H1 (cell line): ENCODE data around the gene ZNF446. TPM values are rescaled to one million over a fixed set of nuclear protein-coding genes. Genes with fewer than 3 reads are reported as not detected.

ENCODE experiments used
- SAP30 ChIP-seq: fragments of 300-600 bp; sonication (generic); IDR thresholded peaks from 2 replicates; pipeline ENCODE4 v1.7.1; 2012; ENCODE audit warnings: low read length, moderate library complexity, mild to moderate bottlenecking, inconsistent platforms; ENCODE audit not compliant: insufficient read depth, insufficient replicate concordance
- TAF7 ChIP-seq: optimal IDR thresholded peaks from 2 replicates; pipeline ENCODE3; 2011; ENCODE audit warnings: low read depth, mild to moderate bottlenecking, inconsistent platforms, low read length, moderate library complexity, borderline replicate concordance
- polyA plus RNA-seq, 7 experiments: library from polyadenylated mRNA; depleted of rRNA in 3 of 7; stranded (reverse) in 5 of 7; unstranded in 2 of 7; fragments of >200 nt in 5 of 7; fragments of 200-250 nt in 2 of 7; gene quantifications; 1 replicate in 5 of 7; 2 replicates in 1 of 7; 4 replicates in 1 of 7; pipeline versions ENCODE4 v1.2.1 to v1.2.3, GENCODE V29; 2011 to 2013; ENCODE audit warnings: missing spikeins in 2 of 7, mixed read lengths in 2 of 7
- total RNA-seq: library from RNA; stranded (reverse); fragmentation: NEBNext Ultra II Directional; extraction: Animal tissue kit (Norgen Biotek cat#: 25700); gene quantifications from 2 replicates; pipeline ENCODE4 v1.2.1, GENCODE V29; 2021
- TF ChIP-seq, protein P1 (sequence below): IDR thresholded peaks from 2 replicates; pipeline ENCODE4 v1.6.1; 2012; ENCODE audit warnings: low read length, inconsistent platforms

Gene ZNF446
- total and polyA plus RNA-seq, 2 of the 8 experiments (the other 6 are each of a cell fraction or from before 2014, with no cell fraction given): 4.1 to 5.5 TPM

DNA sequence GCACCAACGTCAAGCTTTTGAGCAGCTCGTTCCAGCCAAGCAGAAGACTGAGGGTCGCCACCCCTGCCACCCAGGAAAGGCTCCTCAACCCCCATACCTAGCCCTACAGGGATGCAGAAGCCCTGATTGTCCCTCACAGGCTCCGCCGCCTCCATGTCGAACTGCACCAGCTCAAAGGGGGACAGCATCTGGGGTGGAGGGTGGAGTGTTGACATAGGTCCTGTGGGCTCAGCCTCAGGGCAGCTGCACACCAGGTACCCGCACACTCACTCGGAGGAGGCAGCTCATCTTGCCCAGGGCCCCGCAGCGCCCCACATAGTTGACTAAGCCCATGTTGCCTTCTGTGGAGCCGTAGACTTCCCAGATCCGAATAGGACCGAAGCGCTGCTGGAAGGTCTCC, 24.1 kb downstream of the ZNF446 start (continued):
- TF ChIP-seq, protein P1, sequence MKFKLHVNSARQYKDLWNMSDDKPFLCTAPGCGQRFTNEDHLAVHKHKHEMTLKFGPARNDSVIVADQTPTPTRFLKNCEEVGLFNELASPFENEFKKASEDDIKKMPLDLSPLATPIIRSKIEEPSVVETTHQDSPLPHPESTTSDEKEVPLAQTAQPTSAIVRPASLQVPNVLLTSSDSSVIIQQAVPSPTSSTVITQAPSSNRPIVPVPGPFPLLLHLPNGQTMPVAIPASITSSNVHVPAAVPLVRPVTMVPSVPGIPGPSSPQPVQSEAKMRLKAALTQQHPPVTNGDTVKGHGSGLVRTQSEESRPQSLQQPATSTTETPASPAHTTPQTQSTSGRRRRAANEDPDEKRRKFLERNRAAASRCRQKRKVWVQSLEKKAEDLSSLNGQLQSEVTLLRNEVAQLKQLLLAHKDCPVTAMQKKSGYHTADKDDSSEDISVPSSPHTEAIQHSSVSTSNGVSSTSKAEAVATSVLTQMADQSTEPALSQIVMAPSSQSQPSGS: no peak
- TF ChIP-seq SAP30: no peak
- no peak for TF ChIP-seq TAF7
